ENCODE measurements around the gene TMF1. TPM values are rescaled to one million over a fixed set of nuclear protein-coding genes. Genes with fewer than 3 reads are reported as not detected.

Gene TMF1
- total RNA-seq, 1 donor from 2014 or later, result 19.3 TPM

DNA sequence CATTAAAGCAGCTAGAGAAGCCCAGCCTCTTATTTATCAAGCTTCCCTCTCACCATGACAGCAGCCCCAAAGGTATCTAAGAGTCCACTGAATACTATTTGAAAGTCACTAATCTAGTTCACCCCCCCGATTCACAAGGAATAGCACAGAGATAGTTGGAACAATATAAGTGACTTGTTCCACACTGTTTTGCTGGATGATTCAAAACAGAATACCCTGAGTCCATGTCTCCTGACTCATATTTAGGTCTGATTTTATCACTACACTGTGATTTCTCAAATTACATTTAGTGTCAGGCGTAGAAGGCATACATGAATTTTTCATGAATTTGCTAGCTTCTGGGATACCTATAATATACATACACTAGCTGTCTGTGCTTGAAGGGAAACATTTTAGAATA, 20.0 kb downstream of the TMF1 start:
- TF ChIP-seq, protein P1, sequence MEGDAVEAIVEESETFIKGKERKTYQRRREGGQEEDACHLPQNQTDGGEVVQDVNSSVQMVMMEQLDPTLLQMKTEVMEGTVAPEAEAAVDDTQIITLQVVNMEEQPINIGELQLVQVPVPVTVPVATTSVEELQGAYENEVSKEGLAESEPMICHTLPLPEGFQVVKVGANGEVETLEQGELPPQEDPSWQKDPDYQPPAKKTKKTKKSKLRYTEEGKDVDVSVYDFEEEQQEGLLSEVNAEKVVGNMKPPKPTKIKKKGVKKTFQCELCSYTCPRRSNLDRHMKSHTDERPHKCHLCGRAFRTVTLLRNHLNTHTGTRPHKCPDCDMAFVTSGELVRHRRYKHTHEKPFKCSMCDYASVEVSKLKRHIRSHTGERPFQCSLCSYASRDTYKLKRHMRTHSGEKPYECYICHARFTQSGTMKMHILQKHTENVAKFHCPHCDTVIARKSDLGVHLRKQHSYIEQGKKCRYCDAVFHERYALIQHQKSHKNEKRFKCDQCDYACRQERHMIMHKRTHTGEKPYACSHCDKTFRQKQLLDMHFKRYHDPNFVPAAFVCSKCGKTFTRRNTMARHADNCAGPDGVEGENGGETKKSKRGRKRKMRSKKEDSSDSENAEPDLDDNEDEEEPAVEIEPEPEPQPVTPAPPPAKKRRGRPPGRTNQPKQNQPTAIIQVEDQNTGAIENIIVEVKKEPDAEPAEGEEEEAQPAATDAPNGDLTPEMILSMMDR (IDR thresholded peaks at IDR 0.05; ENCODE audit: insufficient read depth, low read length, poor library complexity, severe bottlenecking), result no peak
- no peak for DNase-seq (ENCODE audit: low read depth)
- H3K27me3 ChIP-seq (ENCODE audit: control insufficient read depth, insufficient read depth, low read length), result no peaks in the 10 kb centered on the region
- no peaks in the 10 kb centered on the region for H3K36me3 ChIP-seq (ENCODE audit: control insufficient read depth, insufficient read depth, low read length)
- no peak overlapping the region for H3K4me3 ChIP-seq (ENCODE audit: low read depth, low read length)

DNA sequence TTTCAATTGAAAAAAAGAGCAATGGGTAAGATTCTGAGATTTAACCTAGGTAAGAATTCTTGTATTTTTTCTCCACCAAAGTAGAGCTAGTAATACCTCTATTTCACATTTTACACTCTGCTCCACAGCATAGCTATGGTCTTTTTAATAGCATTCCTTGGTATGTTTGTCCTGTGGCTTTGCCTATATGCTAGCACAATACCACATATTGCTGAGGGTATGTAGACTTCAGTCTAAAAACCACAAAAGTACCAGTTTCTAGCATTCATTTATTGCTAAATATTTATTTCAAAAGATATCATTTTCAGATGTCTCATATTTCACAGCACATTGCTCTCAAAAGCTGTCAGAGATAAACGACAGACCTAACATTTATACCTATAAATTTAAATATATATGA, 20.5 kb downstream of the TMF1 start:
- Histone ChIP-seq H3K36me3 (ENCODE audit: control insufficient read depth, insufficient read depth, low read length) (no peaks in the 10 kb centered on the region), H3K27me3 (ENCODE audit: control insufficient read depth, insufficient read depth, low read length) (no peaks in the 10 kb centered on the region), H3K4me3 (ENCODE audit: low read depth, low read length) (no peak overlapping the region)
- TF ChIP-seq, protein P1 (IDR thresholded peaks at IDR 0.05; ENCODE audit: insufficient read depth, low read length, poor library complexity, severe bottlenecking), result no peak
- DNase-seq (ENCODE audit: low read depth), result no peak

DNA sequence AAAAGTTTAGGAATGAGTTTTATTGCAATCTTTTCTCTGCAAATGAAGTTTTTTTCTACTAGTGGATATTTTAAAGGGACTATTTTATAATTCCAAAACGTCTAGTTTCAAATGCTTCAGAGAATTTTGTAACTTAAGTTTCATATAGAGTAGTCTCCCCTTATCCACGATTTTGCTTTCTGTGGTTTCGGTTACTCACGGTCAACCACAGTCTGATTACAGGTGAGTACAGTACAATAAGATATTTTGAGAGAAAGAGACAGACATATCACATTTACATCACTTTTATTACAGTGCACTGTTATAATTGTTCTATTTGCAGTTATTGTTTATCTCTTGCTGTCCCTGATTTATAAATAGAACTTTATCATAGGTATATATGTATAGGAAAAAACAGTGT, 31.3 kb downstream of the TMF1 start:
- Histone ChIP-seq H3K27me3 (ENCODE audit: control insufficient read depth, insufficient read depth, low read length) (no peaks in the 10 kb centered on the region), H3K36me3 (ENCODE audit: control insufficient read depth, insufficient read depth, low read length) (no peaks in the 10 kb centered on the region), H3K4me3 (ENCODE audit: low read depth, low read length) (no peak overlapping the region)
- TF ChIP-seq, protein P1 (IDR thresholded peaks at IDR 0.05; ENCODE audit: insufficient read depth, low read length, poor library complexity, severe bottlenecking), result no peak
- no peak for DNase-seq (ENCODE audit: low read depth)

DNA sequence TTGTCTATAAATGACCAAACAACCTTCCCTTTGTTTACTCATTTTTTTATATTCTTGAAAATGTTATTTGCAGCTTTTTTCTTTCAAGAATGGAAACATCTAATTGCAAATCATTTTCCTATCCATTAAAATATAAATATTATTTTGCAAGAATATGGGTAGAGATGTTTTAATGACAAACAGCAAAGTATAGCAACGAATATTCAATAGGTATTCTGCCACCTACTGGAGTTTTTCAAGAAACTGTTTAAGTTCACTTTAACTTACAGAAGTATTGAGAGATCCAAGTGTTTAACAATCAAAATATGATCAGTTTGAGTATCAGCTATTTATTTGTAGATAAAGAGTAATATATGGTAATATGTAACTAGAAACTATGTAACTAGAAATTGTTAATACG, 31.7 kb downstream of the TMF1 start:
- TF ChIP-seq, protein P1 (IDR thresholded peaks at IDR 0.05; ENCODE audit: insufficient read depth, low read length, poor library complexity, severe bottlenecking), result no peak
- Histone ChIP-seq H3K27me3 (ENCODE audit: control insufficient read depth, insufficient read depth, low read length) (no peaks in the 10 kb centered on the region), H3K4me3 (ENCODE audit: low read depth, low read length) (no peak overlapping the region), H3K36me3 (ENCODE audit: control insufficient read depth, insufficient read depth, low read length) (no peaks in the 10 kb centered on the region)
- no peak for DNase-seq (ENCODE audit: low read depth)

DNA sequence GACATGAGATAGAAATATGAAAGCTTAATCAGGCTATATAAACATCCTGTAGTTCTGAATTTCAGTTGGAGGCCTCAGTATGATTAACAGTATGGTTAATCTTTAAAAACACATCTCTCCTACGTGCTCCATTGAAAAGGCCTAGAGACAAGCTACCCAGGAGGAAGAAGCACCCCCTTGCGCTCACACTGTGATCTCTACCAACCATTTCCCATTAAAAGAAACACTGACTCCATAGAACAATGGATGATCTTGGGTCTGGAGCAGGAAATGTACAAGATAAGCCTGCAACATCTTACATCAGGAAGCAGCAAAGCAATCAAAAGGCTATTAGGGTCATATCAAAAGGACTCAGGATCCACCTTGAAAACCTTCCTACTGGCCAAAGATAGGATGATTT, 35.2 kb downstream of the TMF1 start:
- Histone ChIP-seq H3K36me3 (ENCODE audit: control insufficient read depth, insufficient read depth, low read length) (no peaks in the 10 kb centered on the region), H3K4me3 (ENCODE audit: low read depth, low read length) (no peak overlapping the region), H3K27me3 (ENCODE audit: control insufficient read depth, insufficient read depth, low read length) (no peaks in the 10 kb centered on the region)
- DNase-seq (ENCODE audit: low read depth), result no peak
- TF ChIP-seq, protein P1 (IDR thresholded peaks at IDR 0.05; ENCODE audit: insufficient read depth, low read length, poor library complexity, severe bottlenecking), result no peak

DNA sequence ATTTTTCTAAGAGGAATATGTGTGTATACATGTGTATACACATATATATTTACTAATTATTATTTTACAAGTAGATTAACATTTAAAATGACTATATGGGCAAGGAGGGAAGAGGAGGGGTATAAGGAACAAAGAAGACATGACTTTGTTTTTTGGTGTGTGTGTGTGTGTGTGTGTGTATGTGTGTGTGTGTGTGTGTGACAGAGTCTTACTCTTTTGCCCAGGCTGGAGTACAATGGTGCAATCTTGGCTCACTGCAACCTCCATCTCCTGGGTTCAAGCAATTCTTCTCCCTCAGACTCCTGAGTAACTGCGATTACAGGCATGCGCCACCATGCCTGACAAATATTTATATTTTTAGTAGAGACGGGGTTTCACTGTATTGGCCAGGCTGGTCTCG, 36.0 kb downstream of the TMF1 start:
- H3K27me3 ChIP-seq (ENCODE audit: control insufficient read depth, insufficient read depth, low read length), result no peaks in the 10 kb centered on the region
- no peak overlapping the region for H3K4me3 ChIP-seq (ENCODE audit: low read depth, low read length)
- no peaks in the 10 kb centered on the region for H3K36me3 ChIP-seq (ENCODE audit: control insufficient read depth, insufficient read depth, low read length)
- TF ChIP-seq, protein P1 (IDR thresholded peaks at IDR 0.05; ENCODE audit: insufficient read depth, low read length, poor library complexity, severe bottlenecking), result no peak
- DNase-seq (ENCODE audit: low read depth), result no peak
